ENCODE results near the gene NIFK. TPM values are rescaled to one million over a fixed set of nuclear protein-coding genes. Genes with fewer than 3 reads are reported as not detected.
"Not testable (repeated sequence)": the region's sequence is repeated elsewhere in the genome, so short reads cannot be mapped to it uniquely, and the experiment has no call there.

NIFK gene
- polyA plus RNA-seq, 1 donor (not counting 4 experiments of a cell fraction or from before 2014, with no cell fraction given) = 60.4 TPM

DNA sequence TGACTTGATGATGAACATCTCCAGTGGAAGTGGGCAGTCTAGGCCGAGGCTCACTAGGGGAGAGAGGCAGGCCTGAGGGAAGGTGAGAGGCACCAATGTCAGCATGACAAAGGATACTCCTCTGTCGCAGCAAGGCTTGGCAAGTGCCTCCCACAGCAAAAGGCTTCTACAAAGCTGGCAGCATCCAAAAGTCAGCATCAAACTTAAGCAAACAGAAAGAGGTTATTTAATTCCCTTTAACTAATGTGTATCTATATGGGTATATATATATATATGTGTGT is 41.6 kb downstream of the NIFK start:
- Histone ChIP-seq H3K9me1 (ENCODE audit: control insufficient read depth, extremely low read depth, insufficient read depth, low read length) (no peaks in the 10 kb centered on the region), H3K4me1 (ENCODE audit: control insufficient read depth, extremely low read depth, insufficient read depth, low read length) (peaks cover 26% of the 10 kb centered on the region), H3K9ac (ENCODE audit: control insufficient read depth, extremely low read depth, insufficient read depth, low read length) (no peak overlapping the region), H2AFZ (ENCODE audit: control insufficient read depth, low read length) (no peak overlapping the region), H3K9me3 (ENCODE audit: control insufficient read depth, low read depth, low read length) (no peaks in the 10 kb centered on the region), H3K79me2 (ENCODE audit: control insufficient read depth, insufficient read depth, low read length) (no peaks in the 10 kb centered on the region), H4K20me1 (ENCODE audit: control insufficient read depth, extremely low read depth, insufficient read depth, low read length) (no peaks in the 10 kb centered on the region), H3K4me3 (ENCODE audit: control insufficient read depth in 2 of 3, extremely low read depth in 1 of 3, insufficient read depth in 2 of 3, low read depth in 1 of 3, low read length in 3 of 3) (no peak overlapping the region), H3K27me3 (ENCODE audit: control insufficient read depth, extremely low read depth, insufficient read depth, low read length) (no peaks in the 10 kb centered on the region), H3K36me3 (ENCODE audit: control insufficient read depth in 2 of 2, extremely low read depth in 1 of 2, insufficient read depth in 2 of 2, low read length in 2 of 2) (no peaks in the 10 kb centered on the region), H3K4me2 (ENCODE audit: control insufficient read depth, extremely low read depth, insufficient read depth, low read depth, low read length) (no peak overlapping the region), H3K27ac (ENCODE audit: control insufficient read depth, insufficient read depth, low read length) (no peak overlapping the region)
- dilution Hi-C loops (cut with MboI; ENCODE audit: extremely low pct_ligation_motif_present, low sequenced_read_pairs) = no loop called here
- FAIRE-seq = no peak
- TF ChIP-seq, protein P1, sequence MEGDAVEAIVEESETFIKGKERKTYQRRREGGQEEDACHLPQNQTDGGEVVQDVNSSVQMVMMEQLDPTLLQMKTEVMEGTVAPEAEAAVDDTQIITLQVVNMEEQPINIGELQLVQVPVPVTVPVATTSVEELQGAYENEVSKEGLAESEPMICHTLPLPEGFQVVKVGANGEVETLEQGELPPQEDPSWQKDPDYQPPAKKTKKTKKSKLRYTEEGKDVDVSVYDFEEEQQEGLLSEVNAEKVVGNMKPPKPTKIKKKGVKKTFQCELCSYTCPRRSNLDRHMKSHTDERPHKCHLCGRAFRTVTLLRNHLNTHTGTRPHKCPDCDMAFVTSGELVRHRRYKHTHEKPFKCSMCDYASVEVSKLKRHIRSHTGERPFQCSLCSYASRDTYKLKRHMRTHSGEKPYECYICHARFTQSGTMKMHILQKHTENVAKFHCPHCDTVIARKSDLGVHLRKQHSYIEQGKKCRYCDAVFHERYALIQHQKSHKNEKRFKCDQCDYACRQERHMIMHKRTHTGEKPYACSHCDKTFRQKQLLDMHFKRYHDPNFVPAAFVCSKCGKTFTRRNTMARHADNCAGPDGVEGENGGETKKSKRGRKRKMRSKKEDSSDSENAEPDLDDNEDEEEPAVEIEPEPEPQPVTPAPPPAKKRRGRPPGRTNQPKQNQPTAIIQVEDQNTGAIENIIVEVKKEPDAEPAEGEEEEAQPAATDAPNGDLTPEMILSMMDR (optimal IDR thresholded peaks at IDR 0.05 in 1 of 3, IDR thresholded peaks at IDR 0.05 in 1 of 3, conservative IDR thresholded peaks at IDR 0.05 in 1 of 3; ENCODE audit: extremely low read depth in 1 of 3, insufficient read depth in 2 of 3, low read length in 3 of 3) = no peak
- no peak for TF ChIP-seq EZH2 (IDR thresholded peaks at IDR 0.05; ENCODE audit: low read length)
- no peak for DNase-seq (ENCODE audit: low read depth, low spot score)

GRCh38 chr2:121694398-121695170 is 42.1 kb downstream of the NIFK start:
- FAIRE-seq (no peak), DNase-seq (ENCODE audit: low read depth, low spot score) (no peak)
- no peak overlapping the region for H3K27ac ChIP-seq (ENCODE audit: control insufficient read depth, insufficient read depth, low read length)
- H3K79me2 ChIP-seq (ENCODE audit: control insufficient read depth, insufficient read depth, low read length) = no peaks in the 10 kb centered on the region
- TF ChIP-seq, protein P1 (optimal IDR thresholded peaks at IDR 0.05 in 1 of 3, IDR thresholded peaks at IDR 0.05 in 1 of 3, conservative IDR thresholded peaks at IDR 0.05 in 1 of 3; ENCODE audit: extremely low read depth in 1 of 3, insufficient read depth in 2 of 3, low read length in 3 of 3) = no peak
- TF ChIP-seq EZH2 (IDR thresholded peaks at IDR 0.05; ENCODE audit: low read length) = no peak
- H3K9ac ChIP-seq (ENCODE audit: control insufficient read depth, extremely low read depth, insufficient read depth, low read length) = no peak overlapping the region
- no peaks in the 10 kb centered on the region for H4K20me1 ChIP-seq (ENCODE audit: control insufficient read depth, extremely low read depth, insufficient read depth, low read length)
- no peaks in the 10 kb centered on the region for H3K36me3 ChIP-seq (ENCODE audit: control insufficient read depth in 2 of 2, extremely low read depth in 1 of 2, insufficient read depth in 2 of 2, low read length in 2 of 2)
- H3K9me3 ChIP-seq (ENCODE audit: control insufficient read depth, low read depth, low read length) = no peaks in the 10 kb centered on the region
- dilution Hi-C loops (cut with MboI; ENCODE audit: extremely low pct_ligation_motif_present, low sequenced_read_pairs) = no loop called here
- H3K4me1 ChIP-seq (ENCODE audit: control insufficient read depth, extremely low read depth, insufficient read depth, low read length) = peaks cover 21% of the 10 kb centered on the region
- H3K9me1 ChIP-seq (ENCODE audit: control insufficient read depth, extremely low read depth, insufficient read depth, low read length) = no peaks in the 10 kb centered on the region
- H3K27me3 ChIP-seq (ENCODE audit: control insufficient read depth, extremely low read depth, insufficient read depth, low read length) = no peaks in the 10 kb centered on the region
- H3K4me3 ChIP-seq (ENCODE audit: control insufficient read depth in 2 of 3, extremely low read depth in 1 of 3, insufficient read depth in 2 of 3, low read depth in 1 of 3, low read length in 3 of 3) = no peak overlapping the region
- no peak overlapping the region for H2AFZ ChIP-seq (ENCODE audit: control insufficient read depth, low read length)
- H3K4me2 ChIP-seq (ENCODE audit: control insufficient read depth, extremely low read depth, insufficient read depth, low read depth, low read length) = no peak overlapping the region

- H3K79me2 ChIP-seq (ENCODE audit: control insufficient read depth, insufficient read depth, low read length); H3K4me1 ChIP-seq (ENCODE audit: control insufficient read depth, extremely low read depth, insufficient read depth, low read length); DNase-seq (ENCODE audit: low read depth, low spot score); H3K27ac ChIP-seq (ENCODE audit: control insufficient read depth, insufficient read depth, low read length); H3K36me3 ChIP-seq (ENCODE audit: control insufficient read depth in 2 of 2, extremely low read depth in 1 of 2, insufficient read depth in 2 of 2, low read length in 2 of 2); H3K4me2 ChIP-seq (ENCODE audit: control insufficient read depth, extremely low read depth, insufficient read depth, low read depth, low read length); H3K9ac ChIP-seq (ENCODE audit: control insufficient read depth, extremely low read depth, insufficient read depth, low read length); H3K27me3 ChIP-seq (ENCODE audit: control insufficient read depth, extremely low read depth, insufficient read depth, low read length); H3K9me1 ChIP-seq (ENCODE audit: control insufficient read depth, extremely low read depth, insufficient read depth, low read length); H2AFZ ChIP-seq (ENCODE audit: control insufficient read depth, low read length); FAIRE-seq; H3K4me3 ChIP-seq (ENCODE audit: control insufficient read depth in 2 of 3, extremely low read depth in 1 of 3, insufficient read depth in 2 of 3, low read depth in 1 of 3, low read length in 3 of 3); H3K9me3 ChIP-seq (ENCODE audit: control insufficient read depth, low read depth, low read length); dilution Hi-C loops (cut with MboI; ENCODE audit: extremely low pct_ligation_motif_present, low sequenced_read_pairs); H4K20me1 ChIP-seq (ENCODE audit: control insufficient read depth, extremely low read depth, insufficient read depth, low read length): not testable (repeated sequence)
These were observed 46.1 kb downstream of the NIFK start for GRCh38 chr2:121690572-121690971.

All from keratinocyte (primary cell).